ENCODE results near the gene DNAJB8.

DNAJB8 gene

GRCh38 chr3:128494367-128494650 is 27.6 kb upstream of the DNAJB8 start:
- DNase-seq (ENCODE audit: extremely low read depth in 1 of 2, low read depth in 1 of 2) = no peak

- DNase-seq (ENCODE audit: extremely low read depth in 1 of 2, low read depth in 1 of 2) = no peak
Observed at GRCh38 chr3:128493570-128494366, 27.1 kb upstream of the DNAJB8 start.

- DNase-seq (ENCODE audit: extremely low read depth in 1 of 2, low read depth in 1 of 2) = no peak
Observed at GRCh38 chr3:128492671-128493569, 26.2 kb upstream of the DNAJB8 start, which contains the start of gene GATA2. GATA2 (minus strand) TSS chr3:128493201; CDS start chr3:128487031, 6,170 bp downstream.

GRCh38 chr3:128491941-128492670 is 25.4 kb upstream of the DNAJB8 start:
- no peak for DNase-seq (ENCODE audit: extremely low read depth in 1 of 2, low read depth in 1 of 2)

GRCh38 chr3:128491691-128491940 is 24.9 kb upstream of the DNAJB8 start:
- DNase-seq (ENCODE audit: extremely low read depth in 1 of 2, low read depth in 1 of 2) = no peak

GRCh38 chr3:128490915-128491690 is 24.4 kb upstream of the DNAJB8 start:
- no peak for DNase-seq (ENCODE audit: extremely low read depth in 1 of 2, low read depth in 1 of 2)

- DNase-seq (ENCODE audit: extremely low read depth in 1 of 2, low read depth in 1 of 2) = no peak
Observed at GRCh38 chr3:128490650-128490914, 23.9 kb upstream of the DNAJB8 start.

- no peak for DNase-seq (ENCODE audit: extremely low read depth in 1 of 2, low read depth in 1 of 2)
Observed at GRCh38 chr3:128489927-128490649, 23.4 kb upstream of the DNAJB8 start.

GRCh38 chr3:128489674-128489926 is 22.9 kb upstream of the DNAJB8 start:
- DNase-seq (ENCODE audit: extremely low read depth in 1 of 2, low read depth in 1 of 2) = no peak

- no peak for DNase-seq (ENCODE audit: extremely low read depth in 1 of 2, low read depth in 1 of 2)
Observed at GRCh38 chr3:128488991-128489673, 22.4 kb upstream of the DNAJB8 start.

GRCh38 chr3:128488636-128488990 is 21.9 kb upstream of the DNAJB8 start:
- no peak for DNase-seq (ENCODE audit: extremely low read depth in 1 of 2, low read depth in 1 of 2)

- no peak for DNase-seq (ENCODE audit: extremely low read depth in 1 of 2, low read depth in 1 of 2)
Observed at GRCh38 chr3:128487813-128488635, 21.3 kb upstream of the DNAJB8 start.

GRCh38 chr3:128487538-128487812 is 20.8 kb upstream of the DNAJB8 start:
- no peak for DNase-seq (ENCODE audit: extremely low read depth in 1 of 2, low read depth in 1 of 2)

- no peak for DNase-seq (ENCODE audit: extremely low read depth in 1 of 2, low read depth in 1 of 2)
Observed at GRCh38 chr3:128486681-128487537, 20.2 kb upstream of the DNAJB8 start.

- DNase-seq (ENCODE audit: extremely low read depth in 1 of 2, low read depth in 1 of 2) = no peak
Observed at GRCh38 chr3:128486205-128486628, 19.5 kb upstream of the DNAJB8 start.

GRCh38 chr3:128485282-128486204 is 18.9 kb upstream of the DNAJB8 start:
- no peak for DNase-seq (ENCODE audit: extremely low read depth in 1 of 2, low read depth in 1 of 2)

- DNase-seq (ENCODE audit: extremely low read depth in 1 of 2, low read depth in 1 of 2) = no peak
Observed at GRCh38 chr3:128484404-128485281, 18.0 kb upstream of the DNAJB8 start.

All from activated CD8-positive, alpha-beta memory T cell treated with anti-CD3 and anti-CD28 coated beads for 1 hour (primary cell).